ENCODE measurements around the gene DUSP8.
A peak's percentile ranks its signal among the peaks of the same experiment; 100 is the strongest.

The DUSP8 gene

GRCh38 chr11:1546077-1546535 is 26.0 kb downstream of the DUSP8 start:
- no peaks in the 10 kb centered on the region for H3K79me2 ChIP-seq (ENCODE audit: insufficient read depth, low read length)
- H3K27ac ChIP-seq (ENCODE audit: low read depth, low read length) = no peak overlapping the region
- no peaks in the 10 kb centered on the region; the same call in 1 of the 2 replicates for H3K27me3 ChIP-seq (ENCODE audit: low read length)
- no peaks in the 10 kb centered on the region for H3K36me3 ChIP-seq (ENCODE audit: low read length)
- H3K9me3 ChIP-seq (ENCODE audit: insufficient read depth, low read length) = no peaks in the 10 kb centered on the region
- H3K9ac ChIP-seq (ENCODE audit: low read length) = no peak overlapping the region
- no peaks in the 10 kb centered on the region for H3K9me2 ChIP-seq (replicated peaks; ENCODE audit: insufficient read depth, low read length)
- TF ChIP-seq CTCF (IDR thresholded peaks at IDR 0.05; ENCODE audit: insufficient read depth, low read length, poor library complexity, severe bottlenecking) = no peak
- no peak for TF ChIP-seq EZH2phosphoT487 (conservative IDR thresholded peaks at IDR 0.05; ENCODE audit: low read length)
- H3F3A ChIP-seq (ENCODE audit: insufficient read depth) = no peaks in the 10 kb centered on the region
- no peak overlapping the region for H2AFZ ChIP-seq (ENCODE audit: low read depth, low read length, severe bottlenecking)
- no peaks in the 10 kb centered on the region for H4K20me1 ChIP-seq (ENCODE audit: low read depth, low read length)
- H3K4me2 ChIP-seq (ENCODE audit: low read depth, low read length, poor library complexity, severe bottlenecking) = peak overlapping the region; percentile 59
- H3K4me3 ChIP-seq (ENCODE audit: insufficient read depth, low read length, poor library complexity, severe bottlenecking) = no peak overlapping the region

GRCh38 chr11:1545432-1545831 is 26.6 kb downstream of the DUSP8 start:
- H3K9ac ChIP-seq (ENCODE audit: low read length) = no peak overlapping the region
- no peak overlapping the region for H2AFZ ChIP-seq (ENCODE audit: low read depth, low read length, severe bottlenecking)
- TF ChIP-seq CTCF (IDR thresholded peaks at IDR 0.05; ENCODE audit: insufficient read depth, low read length, poor library complexity, severe bottlenecking) = no peak
- no peak for TF ChIP-seq EZH2phosphoT487 (conservative IDR thresholded peaks at IDR 0.05; ENCODE audit: low read length)
- no peak overlapping the region for H3K4me3 ChIP-seq (ENCODE audit: insufficient read depth, low read length, poor library complexity, severe bottlenecking)
- H3K9me3 ChIP-seq (ENCODE audit: insufficient read depth, low read length) = no peaks in the 10 kb centered on the region
- H3K79me2 ChIP-seq (ENCODE audit: insufficient read depth, low read length) = no peaks in the 10 kb centered on the region
- no peaks in the 10 kb centered on the region for H3F3A ChIP-seq (ENCODE audit: insufficient read depth)
- H3K4me2 ChIP-seq (ENCODE audit: low read depth, low read length, poor library complexity, severe bottlenecking) = no peak overlapping the region
- no peak overlapping the region for H3K27ac ChIP-seq (ENCODE audit: low read depth, low read length)
- no peaks in the 10 kb centered on the region for H4K20me1 ChIP-seq (ENCODE audit: low read depth, low read length)
- H3K27me3 ChIP-seq (ENCODE audit: low read length) = no peaks in the 10 kb centered on the region; the same call in 1 of the 2 replicates
- H3K36me3 ChIP-seq (ENCODE audit: low read length) = no peaks in the 10 kb centered on the region
- H3K9me2 ChIP-seq (replicated peaks; ENCODE audit: insufficient read depth, low read length) = no peaks in the 10 kb centered on the region

- Histone ChIP-seq H3K79me2 (ENCODE audit: insufficient read depth, low read length) (no peaks in the 10 kb centered on the region), H3K27ac (ENCODE audit: low read depth, low read length) (no peak overlapping the region), H3F3A (ENCODE audit: insufficient read depth) (no peaks in the 10 kb centered on the region), H4K20me1 (ENCODE audit: low read depth, low read length) (no peaks in the 10 kb centered on the region), H3K27me3 (ENCODE audit: low read length) (no peaks in the 10 kb centered on the region; the same call in 1 of the 2 replicates), H3K4me2 (ENCODE audit: low read depth, low read length, poor library complexity, severe bottlenecking) (no peak overlapping the region), H3K4me3 (ENCODE audit: insufficient read depth, low read length, poor library complexity, severe bottlenecking) (no peak overlapping the region), H3K9me3 (ENCODE audit: insufficient read depth, low read length) (no peaks in the 10 kb centered on the region), H3K9me2 (replicated peaks; ENCODE audit: insufficient read depth, low read length) (no peaks in the 10 kb centered on the region), H2AFZ (ENCODE audit: low read depth, low read length, severe bottlenecking) (no peak overlapping the region), H3K36me3 (ENCODE audit: low read length) (no peaks in the 10 kb centered on the region), H3K9ac (ENCODE audit: low read length) (no peak overlapping the region)
- no peak for TF ChIP-seq EZH2phosphoT487 (conservative IDR thresholded peaks at IDR 0.05; ENCODE audit: low read length)
- TF ChIP-seq CTCF (IDR thresholded peaks at IDR 0.05; ENCODE audit: insufficient read depth, low read length, poor library complexity, severe bottlenecking) = no peak
Observed at GRCh38 chr11:1544536-1544935, 27.5 kb downstream of the DUSP8 start.

All from SU-DHL-6 (cell line).